Measurements from ENCODE around the gene FLRT2.

The FLRT2 gene

DNA sequence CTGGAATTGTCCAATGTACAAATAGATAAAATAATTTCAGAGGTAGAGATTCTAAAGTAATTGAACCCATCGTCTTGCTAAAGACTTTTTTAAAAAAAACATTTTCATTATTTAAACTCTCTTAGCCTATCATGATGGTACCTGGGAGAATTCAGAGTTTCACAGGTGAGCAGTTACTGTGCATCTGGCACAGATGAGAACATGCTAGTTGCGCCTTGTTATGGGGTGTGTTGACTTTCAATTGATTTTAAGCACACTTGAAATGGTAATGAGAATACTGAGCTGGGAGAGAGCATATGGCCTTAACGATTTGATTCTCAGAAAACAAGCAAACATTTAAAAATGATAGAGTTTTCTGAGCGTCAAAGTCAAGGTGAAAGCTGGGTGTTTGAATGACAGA is 66.6 kb downstream of the FLRT2 start:
- no peak for DNase-seq (ENCODE audit: low spot score)

DNA sequence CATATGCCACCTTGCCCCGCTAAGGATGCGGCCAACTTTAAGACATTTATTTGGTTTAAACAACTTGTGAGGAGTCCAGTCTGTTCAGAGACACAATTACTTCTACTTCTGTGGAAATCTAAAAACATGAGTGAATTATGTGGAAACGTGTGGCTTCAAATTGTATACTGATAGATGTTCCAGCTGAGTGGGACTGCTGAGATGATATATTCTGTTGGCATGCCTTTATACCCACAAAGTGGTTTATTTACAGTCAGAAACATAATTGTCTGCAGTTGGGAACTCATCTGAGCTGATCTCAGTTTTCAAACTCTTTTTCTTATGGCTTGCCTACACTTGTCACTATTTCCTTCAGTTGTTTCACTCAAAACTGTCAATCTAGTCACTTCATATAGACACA is 67.8 kb downstream of the FLRT2 start:
- no peak for DNase-seq (ENCODE audit: low spot score)

DNA sequence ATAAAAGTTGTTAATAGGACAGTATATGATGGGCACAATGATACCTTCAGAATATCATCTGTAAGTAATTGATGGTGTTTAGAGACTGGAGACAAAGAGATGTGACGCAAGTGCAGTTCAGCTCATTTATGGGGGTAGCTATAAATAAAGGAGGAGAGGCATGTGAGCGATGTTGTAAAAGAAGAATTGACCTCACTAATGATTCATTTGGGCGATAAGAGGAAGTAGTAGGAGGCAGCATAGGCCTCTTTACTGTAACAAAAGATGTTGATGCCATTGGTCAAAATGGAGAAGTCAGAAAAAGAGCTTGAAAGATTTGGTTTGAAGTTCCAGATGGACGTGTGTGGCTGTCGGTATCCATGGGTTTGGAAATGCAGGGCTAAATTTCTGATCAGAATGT is 70.0 kb downstream of the FLRT2 start:
- no peak for DNase-seq (ENCODE audit: low spot score)

DNA sequence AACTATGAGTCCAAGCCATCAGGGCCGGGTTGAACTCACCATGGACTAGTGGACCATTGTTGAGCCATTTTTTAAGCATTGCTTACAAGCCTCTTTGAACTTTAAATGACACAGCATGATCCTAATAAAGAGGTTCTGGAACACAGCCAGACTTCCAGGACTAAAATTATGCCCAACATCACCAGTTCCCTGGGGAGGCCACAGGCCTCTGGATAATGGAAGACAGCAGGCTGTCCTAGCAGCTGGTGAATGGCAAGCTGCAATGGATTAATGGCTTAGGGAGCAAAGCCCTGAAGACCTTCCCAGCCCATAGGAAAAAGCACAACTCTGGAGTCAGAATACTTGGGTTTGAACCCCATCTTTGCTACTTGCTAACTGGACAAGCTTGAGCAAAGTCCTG is 71.3 kb downstream of the FLRT2 start:
- DNase-seq (ENCODE audit: low spot score): no peak

DNA sequence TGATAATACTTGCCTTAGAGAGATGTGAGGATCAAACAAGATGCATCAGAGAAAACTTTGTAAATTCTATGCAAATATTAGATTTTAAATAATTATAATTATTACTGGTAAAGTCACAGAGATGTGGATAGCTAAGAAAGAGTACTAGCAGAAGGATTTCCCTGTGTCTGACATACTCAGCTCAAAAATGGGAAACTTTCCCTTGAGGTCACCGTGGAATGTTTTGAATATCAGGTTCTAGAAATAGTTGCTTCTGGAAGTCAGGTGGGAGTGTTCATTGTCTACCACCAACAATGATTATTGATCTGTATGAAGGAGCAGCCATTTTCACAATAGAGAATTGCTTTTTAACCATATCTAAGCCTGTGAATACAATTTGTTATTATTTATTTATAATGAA is 71.7 kb downstream of the FLRT2 start:
- DNase-seq (ENCODE audit: low spot score): no peak

DNA sequence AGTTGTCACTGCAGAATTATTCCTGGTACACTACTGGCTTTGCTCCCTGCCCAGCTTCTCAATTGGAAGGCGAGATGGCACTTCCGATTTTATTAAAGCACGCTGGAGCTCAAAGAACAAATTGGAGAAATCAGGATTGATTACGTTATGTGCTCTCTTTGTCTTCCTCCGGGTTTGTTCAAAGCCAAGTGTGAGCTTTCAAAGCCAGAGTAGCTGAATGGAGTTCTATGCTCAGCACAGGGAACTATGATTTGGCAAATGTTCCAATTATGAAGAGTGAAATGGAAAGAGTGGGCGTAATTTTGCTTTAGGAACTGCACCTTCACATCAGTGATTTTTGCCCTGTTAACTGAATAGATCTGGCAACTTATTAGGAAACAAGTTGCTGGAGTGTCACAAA is 72.4 kb downstream of the FLRT2 start:
- DNase-seq (ENCODE audit: low spot score): no peak

DNA sequence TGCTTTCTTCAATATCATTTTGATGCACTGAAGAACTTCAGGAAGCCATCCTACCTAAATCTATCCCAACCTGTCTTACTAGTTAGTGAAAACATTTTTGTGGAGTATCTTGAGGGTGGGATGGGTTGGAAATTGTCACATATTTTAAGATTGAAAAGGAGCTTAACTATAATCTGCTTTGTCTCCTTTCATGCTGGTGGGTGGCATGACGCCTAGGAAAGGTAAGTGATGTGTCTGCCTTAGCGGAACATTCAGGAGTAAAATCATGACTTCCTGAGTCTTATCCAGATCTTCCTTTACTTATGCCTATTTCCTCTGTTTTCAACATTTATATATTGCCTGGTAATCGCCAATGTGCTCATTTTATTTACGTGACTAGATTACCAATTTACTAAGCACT is 74.1 kb downstream of the FLRT2 start:
- DNase-seq (ENCODE audit: low spot score): no peak

DNA sequence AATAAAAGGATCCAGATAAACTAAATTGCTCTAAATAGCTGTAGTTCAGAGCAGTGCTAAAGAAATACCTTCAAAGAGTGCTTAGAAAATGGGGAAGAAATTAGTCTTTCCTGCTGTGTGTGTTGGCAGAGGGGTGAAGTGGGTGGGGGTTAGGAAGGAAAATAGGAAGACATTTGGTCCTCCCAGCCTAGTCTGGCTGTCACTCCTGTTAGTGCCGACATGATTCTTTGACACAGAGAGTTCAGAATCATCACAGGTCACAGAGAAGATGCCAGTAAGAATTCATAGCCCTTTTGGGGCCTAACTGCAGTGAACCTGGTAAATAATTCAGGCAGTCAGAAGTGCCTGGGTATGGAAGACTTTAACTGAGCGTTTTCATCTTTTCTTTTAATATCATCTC is 74.8 kb downstream of the FLRT2 start:
- no peak for DNase-seq (ENCODE audit: low spot score)

DNA sequence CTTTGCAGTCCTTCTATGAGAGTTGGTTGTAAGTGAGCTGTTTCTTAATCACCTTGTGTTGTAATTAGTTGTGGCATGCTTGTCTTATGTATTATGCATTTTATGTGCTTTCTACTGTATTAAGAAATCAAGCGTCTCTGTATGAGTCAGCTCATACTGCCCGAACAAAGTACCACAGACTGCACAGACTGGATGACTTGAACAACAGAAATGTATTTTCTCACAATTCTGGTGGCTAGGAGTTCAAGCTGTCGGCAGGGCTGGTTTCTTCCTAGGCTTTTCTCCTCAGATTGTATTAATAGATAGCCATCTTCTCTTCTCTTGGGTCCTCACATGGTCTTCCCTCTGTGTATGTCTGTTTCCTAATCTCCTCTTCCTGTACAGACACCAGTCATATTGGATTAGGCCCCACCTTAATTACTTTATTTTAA is 77.7 kb downstream of the FLRT2 start:
- no peak for DNase-seq (ENCODE audit: low spot score)

DNA sequence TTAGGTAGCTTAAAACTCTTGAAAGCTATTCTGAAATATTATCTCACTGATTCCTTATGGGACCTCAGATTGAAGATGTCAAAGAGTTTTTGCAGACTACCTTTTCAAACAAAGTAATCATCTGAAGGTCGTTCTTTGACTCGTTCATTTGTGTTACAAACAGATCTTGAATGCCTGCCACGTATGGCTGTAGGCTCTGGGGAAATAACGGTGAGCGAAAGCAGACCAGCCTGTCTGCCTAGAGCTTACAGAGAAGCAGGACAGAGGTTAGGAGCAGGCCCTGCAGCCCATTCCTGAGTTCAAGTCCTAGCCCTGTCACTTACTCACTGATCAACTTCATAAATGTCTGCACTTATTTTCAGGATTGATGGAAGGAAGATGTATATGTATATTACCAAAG is 83.6 kb downstream of the FLRT2 start:
- DNase-seq (ENCODE audit: low spot score): no peak

DNA sequence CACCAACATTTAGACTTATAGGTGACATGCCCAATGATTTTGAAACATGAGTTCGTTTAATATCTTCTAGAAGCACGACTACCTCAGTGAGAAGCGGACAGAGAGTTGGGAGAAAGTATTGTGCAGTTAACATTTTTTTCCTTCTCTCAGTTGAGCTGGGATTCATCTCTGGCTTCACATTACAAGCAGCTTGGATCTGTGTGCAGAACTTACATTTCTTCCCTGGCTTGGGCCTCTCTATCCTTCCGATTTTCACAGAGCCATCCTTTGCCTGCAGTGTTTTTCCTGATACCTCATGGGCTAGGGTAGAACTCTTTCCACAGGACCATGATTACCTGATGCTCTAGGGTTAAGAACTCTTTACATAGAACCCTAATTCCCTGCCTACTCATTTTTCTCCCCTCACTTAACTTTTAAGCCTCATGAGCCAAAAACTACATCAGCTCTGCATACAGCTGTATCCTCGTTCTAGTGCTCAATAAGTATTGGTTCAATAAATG is 86.5 kb downstream of the FLRT2 start:
- no peak for DNase-seq (ENCODE audit: low spot score)

DNA sequence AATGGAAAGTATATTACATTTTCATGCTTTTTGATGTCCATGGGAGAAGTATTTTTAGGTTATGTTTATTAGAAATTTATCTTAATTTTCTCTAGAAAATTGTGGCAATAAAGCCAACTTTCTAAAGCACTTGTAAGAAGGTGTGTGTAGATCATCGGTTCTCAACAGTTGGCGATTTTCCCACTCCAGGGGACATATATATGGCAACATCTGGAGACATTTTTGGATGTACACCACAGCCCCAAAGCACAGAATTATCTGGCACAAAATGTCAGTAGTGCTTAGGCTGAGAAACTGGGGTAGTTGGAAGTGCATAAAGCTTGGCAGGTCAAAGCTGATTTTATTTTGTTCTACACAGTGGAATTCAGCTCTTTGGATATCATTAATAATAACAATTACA is 86.9 kb downstream of the FLRT2 start:
- DNase-seq (ENCODE audit: low spot score): no peak

DNA sequence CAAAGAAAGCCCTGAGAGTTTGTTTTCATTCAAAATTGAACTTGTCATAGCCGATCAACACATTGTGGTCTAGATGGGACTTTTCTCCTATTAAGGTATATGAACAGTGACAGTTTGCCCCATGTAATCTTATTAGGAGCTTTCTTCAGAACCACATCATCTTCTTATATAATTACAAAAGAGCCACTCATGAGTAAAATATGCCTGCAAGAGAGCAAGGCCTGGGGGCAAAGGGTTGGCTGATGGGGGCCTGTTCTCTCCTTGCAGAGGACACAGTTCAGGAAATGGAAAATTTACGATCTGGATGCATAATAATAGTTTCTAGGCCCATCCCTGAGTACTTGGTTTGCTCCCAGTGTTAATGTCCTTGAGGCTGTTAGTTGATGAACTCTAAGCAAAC is 87.8 kb downstream of the FLRT2 start:
- DNase-seq (ENCODE audit: low spot score): no peak

DNA sequence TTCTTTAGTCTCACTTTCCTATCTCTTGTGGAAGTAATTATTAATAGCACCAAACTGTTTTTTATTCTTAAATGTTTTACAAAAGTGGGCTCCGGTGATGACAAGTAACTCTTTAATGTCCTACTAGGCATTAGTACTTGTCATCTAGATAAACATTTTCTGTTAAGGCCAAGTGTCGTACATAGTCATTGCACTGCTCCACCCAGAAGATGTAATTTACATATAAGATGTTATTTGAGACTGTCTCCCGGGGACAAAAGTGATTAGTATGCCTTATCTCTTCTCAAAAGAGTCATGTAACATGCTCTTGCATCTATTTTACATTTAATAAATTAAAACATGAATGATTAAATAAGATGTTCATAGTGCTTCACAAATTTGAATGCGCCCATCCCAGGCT is 88.4 kb downstream of the FLRT2 start:
- DNase-seq (ENCODE audit: low spot score): no peak

DNA sequence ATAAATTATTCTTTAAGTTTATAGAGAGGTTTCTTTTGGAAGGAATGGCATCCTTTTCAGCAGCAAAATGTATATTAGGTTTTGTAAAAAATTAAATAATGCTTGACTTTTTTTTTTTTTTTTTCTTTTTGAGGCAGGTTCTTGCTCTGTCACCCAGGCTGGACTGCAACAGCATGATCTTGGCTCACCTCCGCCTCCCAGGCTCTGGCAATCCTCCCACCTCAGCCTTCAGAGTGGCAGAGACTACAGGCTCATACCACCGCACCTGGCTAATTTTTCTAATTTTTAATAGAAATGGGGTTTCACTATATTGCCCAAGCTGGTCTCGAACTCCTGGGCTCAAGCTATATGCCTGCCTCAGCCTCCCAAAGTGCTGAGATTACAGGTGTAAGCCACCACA is 89.0 kb downstream of the FLRT2 start:
- DNase-seq (ENCODE audit: low spot score): no peak

DNA sequence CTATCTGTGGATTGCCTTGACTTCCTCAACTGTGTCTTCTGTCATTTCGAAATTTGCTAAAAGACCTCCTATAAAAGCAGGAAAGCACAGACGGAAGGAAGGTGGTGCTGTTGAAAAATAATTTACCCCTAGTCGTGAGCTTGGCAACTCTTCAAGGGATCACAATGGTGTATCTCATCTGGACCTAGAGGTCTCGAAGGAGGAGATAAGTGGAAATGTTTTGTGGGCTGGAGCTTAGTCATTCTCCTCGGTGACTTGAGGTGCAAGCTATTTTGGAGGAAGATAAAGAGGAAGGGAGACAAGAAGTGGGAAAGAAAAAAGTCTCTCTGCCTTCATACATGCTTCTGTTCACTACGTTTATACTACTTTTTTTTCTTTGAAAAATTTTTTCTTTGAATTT is 89.9 kb downstream of the FLRT2 start:
- DNase-seq (ENCODE audit: low spot score): no peak

DNA sequence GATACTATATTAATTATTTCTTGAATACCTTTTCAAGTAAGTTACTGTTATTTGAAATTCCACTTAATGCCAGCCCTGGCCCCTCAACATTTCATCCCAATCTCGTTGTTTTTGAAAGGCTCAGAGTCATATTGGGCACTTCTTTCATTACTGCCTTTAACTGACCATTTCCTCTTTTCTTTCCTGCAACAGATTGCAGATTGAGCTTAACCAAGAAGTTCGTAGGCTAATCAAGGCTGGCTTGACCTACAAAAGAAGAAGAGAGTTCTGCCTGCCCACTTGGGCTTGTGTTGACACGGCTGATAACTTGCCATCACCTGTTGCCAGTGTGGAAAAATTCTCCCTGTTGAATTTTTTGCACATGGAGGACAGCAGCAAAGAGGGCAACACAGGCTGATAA is 91.0 kb downstream of the FLRT2 start:
- DNase-seq (ENCODE audit: low spot score): no peak

DNA sequence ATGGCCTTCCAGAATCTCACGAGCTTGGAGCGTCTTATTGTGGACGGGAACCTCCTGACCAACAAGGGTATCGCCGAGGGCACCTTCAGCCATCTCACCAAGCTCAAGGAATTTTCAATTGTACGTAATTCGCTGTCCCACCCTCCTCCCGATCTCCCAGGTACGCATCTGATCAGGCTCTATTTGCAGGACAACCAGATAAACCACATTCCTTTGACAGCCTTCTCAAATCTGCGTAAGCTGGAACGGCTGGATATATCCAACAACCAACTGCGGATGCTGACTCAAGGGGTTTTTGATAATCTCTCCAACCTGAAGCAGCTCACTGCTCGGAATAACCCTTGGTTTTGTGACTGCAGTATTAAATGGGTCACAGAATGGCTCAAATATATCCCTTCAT is 92.2 kb downstream of the FLRT2 start:
- DNase-seq (ENCODE audit: low spot score): no peak

DNA sequence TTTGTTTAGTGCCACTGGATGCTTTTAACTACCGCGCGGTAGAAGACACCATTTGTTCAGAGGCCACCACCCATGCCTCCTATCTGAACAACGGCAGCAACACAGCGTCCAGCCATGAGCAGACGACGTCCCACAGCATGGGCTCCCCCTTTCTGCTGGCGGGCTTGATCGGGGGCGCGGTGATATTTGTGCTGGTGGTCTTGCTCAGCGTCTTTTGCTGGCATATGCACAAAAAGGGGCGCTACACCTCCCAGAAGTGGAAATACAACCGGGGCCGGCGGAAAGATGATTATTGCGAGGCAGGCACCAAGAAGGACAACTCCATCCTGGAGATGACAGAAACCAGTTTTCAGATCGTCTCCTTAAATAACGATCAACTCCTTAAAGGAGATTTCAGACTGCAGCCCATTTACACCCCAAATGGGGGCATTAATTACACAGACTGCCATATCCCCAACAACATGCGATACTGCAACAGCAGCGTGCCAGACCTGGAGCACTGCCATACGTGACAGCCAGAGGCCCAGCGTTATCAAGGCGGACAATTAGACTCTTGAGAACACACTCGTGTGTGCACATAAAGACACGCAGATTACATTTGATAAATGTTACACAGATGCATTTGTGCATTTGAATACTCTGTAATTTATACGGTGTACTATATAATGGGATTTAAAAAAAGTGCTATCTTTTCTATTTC is 93.2 kb downstream of the FLRT2 start:
- DNase-seq (ENCODE audit: low spot score): no peak

DNA sequence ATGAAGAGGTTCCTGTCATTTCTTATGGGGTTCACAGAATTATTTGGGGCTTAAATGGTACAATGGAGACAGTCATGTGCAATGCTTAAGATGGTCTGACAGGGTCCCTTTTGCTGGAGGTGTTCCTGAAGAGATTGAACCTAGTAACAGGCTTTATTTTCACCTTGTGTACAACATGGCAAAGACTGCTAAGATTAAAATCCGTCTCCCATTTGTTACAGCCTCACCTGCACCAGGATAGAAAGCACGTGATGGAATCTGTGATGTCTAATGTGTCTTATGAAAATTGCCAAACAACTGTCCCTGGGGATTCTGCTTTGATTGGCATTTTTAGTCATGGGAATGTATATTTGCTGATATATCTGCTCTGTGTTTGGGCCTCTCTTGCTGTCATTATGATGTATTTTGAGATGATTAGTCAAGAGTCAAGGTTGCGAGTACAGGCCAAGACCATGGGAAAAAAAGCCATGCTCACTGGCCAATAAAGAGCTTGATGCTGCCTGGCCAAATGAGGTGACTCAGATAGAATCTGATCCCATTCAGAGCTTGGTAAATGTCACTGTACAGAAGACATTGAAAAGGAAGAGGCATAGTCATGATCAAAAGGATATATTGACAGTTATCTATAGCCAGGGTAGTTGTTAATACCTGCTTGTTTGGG is 96.1 kb downstream of the FLRT2 start:
- DNase-seq (ENCODE audit: low spot score): no peak

DNA sequence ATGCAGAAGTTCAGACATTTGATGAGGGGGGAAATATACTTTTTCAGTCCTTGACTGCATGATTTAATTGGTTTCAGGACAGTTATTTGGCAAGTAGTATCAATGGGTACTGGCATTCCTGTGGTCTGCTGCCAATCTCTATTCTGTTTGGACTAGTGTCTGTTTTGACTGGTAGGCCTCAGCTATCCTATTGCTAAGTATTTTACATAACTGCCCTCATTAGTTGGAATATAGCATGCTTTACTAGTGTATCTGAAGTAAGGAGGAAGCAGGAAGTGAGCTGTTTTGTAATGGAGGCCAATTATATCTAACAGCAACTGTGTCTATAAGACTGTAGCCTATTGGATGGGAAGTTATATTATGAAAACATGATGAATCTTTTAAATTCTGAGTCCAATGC is 104.3 kb downstream of the FLRT2 start:
- DNase-seq (ENCODE audit: low spot score): no peak

DNA sequence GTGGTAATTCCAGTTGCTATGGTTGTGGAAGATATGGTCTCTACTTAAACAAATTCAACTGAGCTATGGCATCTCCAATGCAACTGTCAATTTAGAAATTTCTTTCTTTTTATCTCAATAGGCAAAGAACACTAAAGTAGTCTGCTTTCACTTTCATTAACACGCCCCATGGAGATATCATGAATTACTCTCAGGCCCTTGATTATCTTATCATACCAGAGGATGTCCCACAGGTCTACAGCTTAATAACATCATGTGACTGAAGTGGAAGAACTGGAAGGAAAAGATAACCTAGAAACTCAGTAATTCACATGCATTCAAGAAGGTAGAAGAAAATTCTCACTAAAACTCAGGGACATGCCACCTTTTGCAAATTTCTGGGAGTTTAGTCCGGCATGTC is 114.3 kb downstream of the FLRT2 start:
- no peak for DNase-seq (ENCODE audit: low spot score)

DNA sequence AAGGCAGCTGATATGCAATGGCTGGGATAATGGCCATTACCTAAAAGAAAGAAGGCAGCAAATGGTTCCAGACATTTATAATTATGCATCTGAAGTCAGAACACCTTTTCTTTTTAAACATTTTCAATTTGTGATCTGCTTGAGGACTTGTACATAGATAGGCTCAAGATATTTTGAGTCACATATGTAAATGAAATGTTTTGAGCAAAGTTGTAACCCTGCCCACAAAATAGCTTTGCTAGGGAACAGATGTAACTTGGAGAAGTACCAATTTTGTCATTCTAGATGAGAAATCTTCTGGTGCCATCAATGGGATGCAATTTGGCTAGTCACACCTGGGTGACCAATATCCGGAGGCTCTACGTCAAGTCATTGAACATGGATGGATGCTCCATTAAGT is 123.1 kb downstream of the FLRT2 start:
- no peak for DNase-seq (ENCODE audit: low spot score)

Measured in SW480 (cell line).